K562 (cell line): ENCODE data around the gene AKAP6. TPM values are rescaled to one million over a fixed set of nuclear protein-coding genes. Genes with fewer than 3 reads are reported as not detected.

ENCODE experiments used
- ATAC-seq: fragments of 200-7000 bp; cut with Tn5 transposase; 3 replicates; pipeline ENCODE4 v1.9.1; 2020; ENCODE audit warnings: moderate library complexity
- BruUV-seq: library from RNA; stranded (reverse); fragments of 400-500 nt; replicated peaks from 2 replicates; lab custom pipeline; 2021; lab: Mats Ljungman, UMichigan
- CTCF ChIA-PET: fragments of 300-600 bp; formaldehyde crosslinking; extraction: SDS; loops from one replicate; lab custom pipeline; 2021; ENCODE audit warnings: low intra/inter-chr PET ratio; lab: Yijun Ruan, JAX
- POLR2A ChIA-PET: fragments of 300-600, 350-650 bp; sonication (Branson Sonifier 250); formaldehyde crosslinking; extraction: SDS; loops from one replicate; lab custom pipeline; 2021; ENCODE audit warnings: antibody characterized with exemption, inconsistent platforms; lab: Yijun Ruan, JAX
- DNase-seq, 4 experiments: peaks; one replicate each; pipeline versions ENCODE4 v3.0.0 to v3.0.0-alpha.2; 2011 to 2018; ENCODE audit warnings: low spot score in 3 of 4, mixed read lengths in 3 of 4; ENCODE audit errors: extremely low read depth in 1 of 4
- FAIRE-seq: peaks from 2 replicates; lab custom pipeline; 2011; peaks lifted over from hg19 to GRCh38; lab: Jason Lieb, UNC
- H2AFZ ChIP-seq: 2 replicates; pipeline ENCODE4 v1.6.0; 2011; ENCODE audit warnings: low read depth, low read length, control low read depth, inconsistent platforms
- H3K27ac ChIP-seq: fragments of 200-600 bp; 3 replicates; pipeline ENCODE4 v1.8.0; 2011; ENCODE audit warnings: low read depth, mild to moderate bottlenecking, control low read depth, inconsistent platforms, low read length, moderate library complexity, mixed read lengths; ENCODE audit errors: extremely low read depth
- H3K27me3 ChIP-seq, 2 experiments: fragments of 300-600 bp in 1 of 2; 2 replicates in 1 of 2; 3 replicates in 1 of 2; pipeline versions ENCODE4 v1.6.0 to v1.8.0; 2011; ENCODE audit warnings: inconsistent platforms in 2 of 2, low read length in 2 of 2, mild to moderate bottlenecking in 1 of 2, mixed read lengths in 1 of 2, moderate library complexity in 1 of 2; ENCODE audit not compliant: control insufficient read depth in 2 of 2, insufficient read depth in 2 of 2
- H3K36me3 ChIP-seq: fragments of 300-600 bp; 3 replicates; pipeline ENCODE4 v1.8.0; 2011; ENCODE audit warnings: mild to moderate bottlenecking, low read length, inconsistent platforms; ENCODE audit not compliant: control insufficient read depth, insufficient read depth
- H3K4me1 ChIP-seq, 2 experiments: fragments of 200-600 bp in 1 of 2; replicated peaks in 1 of 2; 2 replicates in 1 of 2; 3 replicates in 1 of 2; pipeline versions ENCODE4 v1.5.1 to v1.8.0; 2011; ENCODE audit warnings: inconsistent platforms in 2 of 2, low read length in 2 of 2, mild to moderate bottlenecking in 1 of 2, mixed read lengths in 1 of 2, moderate library complexity in 1 of 2; ENCODE audit not compliant: control insufficient read depth in 2 of 2, insufficient read depth in 2 of 2
- H3K4me2 ChIP-seq: 2 replicates; pipeline ENCODE4 v1.6.1; 2011; ENCODE audit warnings: low read length, control low read depth, inconsistent platforms, mixed read lengths; ENCODE audit not compliant: insufficient read depth
- H3K4me3 ChIP-seq: fragments of 200-600 bp; sonication (generic), shearing (Covaris generic); 2 replicates; pipeline ENCODE4 v1.5.1; 2016; ENCODE audit warnings: control low read depth, inconsistent platforms
- H3K79me2 ChIP-seq: fragments of 200-600 bp; 3 replicates; pipeline ENCODE4 v1.8.0; 2011; ENCODE audit warnings: low read length, inconsistent platforms; ENCODE audit not compliant: control insufficient read depth, insufficient read depth
- H3K9ac ChIP-seq, 2 experiments: 2 replicates each; pipeline versions ENCODE4 v1.6.0 to v1.6.1; 2011; ENCODE audit warnings: low read depth in 2 of 2, low read length in 2 of 2, control low read depth in 1 of 2, inconsistent platforms in 1 of 2, mild to moderate bottlenecking in 1 of 2, mixed read lengths in 1 of 2; ENCODE audit not compliant: insufficient read depth in 1 of 2
- H3K9me1 ChIP-seq: one replicate; pipeline ENCODE4 v1.6.0; 2011; ENCODE audit warnings: inconsistent platforms, mild to moderate bottlenecking, low read length, moderate library complexity; ENCODE audit not compliant: control insufficient read depth, insufficient read depth
- H3K9me3 ChIP-seq: replicated peaks from 2 replicates; pipeline ENCODE4 v1.5.1; 2011; ENCODE audit warnings: low read depth, low read length, inconsistent platforms; ENCODE audit not compliant: control insufficient read depth, insufficient read depth
- H4K20me1 ChIP-seq: replicated peaks from 2 replicates; pipeline ENCODE4 v1.6.1; 2011; ENCODE audit warnings: low read length, inconsistent platforms, mixed read lengths; ENCODE audit not compliant: control insufficient read depth, insufficient read depth
- DNMT1 ChIP-seq: fragments of 450-650 bp; IDR thresholded peaks from 2 replicates; pipeline ENCODE4 v1.6.1; 2016; ENCODE audit warnings: antibody characterized with exemption, mild to moderate bottlenecking
- E2F3 ChIP-seq: fragments of 250-450 bp; sonication (Bioruptor Pico); IDR thresholded peaks from 2 replicates; pipeline ENCODE4 v1.4.0; 2020; ENCODE audit warnings: mild to moderate bottlenecking
- ESRRA ChIP-seq: fragments of 450-650 bp; IDR thresholded peaks from 2 replicates; pipeline ENCODE4 v1.6.1; 2014; ENCODE audit warnings: low read depth, mild to moderate bottlenecking, moderate library complexity, borderline replicate concordance
- ETS1 ChIP-seq: conservative IDR thresholded peaks from 2 replicates; pipeline ENCODE4 v1.6.1; 2011; ENCODE audit warnings: low read depth, mild to moderate bottlenecking, low read length; ENCODE audit not compliant: control insufficient read depth
- FOXK1 ChIP-seq: sonication (generic); formaldehyde crosslinking; IDR thresholded peaks from 2 replicates; pipeline ENCODE4 v1.8.0; 2022; ENCODE audit warnings: missing genetic modification reagents, mild to moderate bottlenecking, borderline replicate concordance
- MAFG ChIP-seq: fragments of 450-650 bp; conservative IDR thresholded peaks from 2 replicates; pipeline ENCODE4 v1.6.1; 2016; ENCODE audit warnings: missing genetic modification characterization, missing compliant biosample characterization
- MED1 ChIP-seq: sonication (generic); formaldehyde crosslinking; IDR thresholded peaks from 2 replicates; pipeline ENCODE4 v1.8.1; 2023; ENCODE audit warnings: missing genetic modification reagents, borderline replicate concordance
- NFXL1 ChIP-seq: fragments of 450-650 bp; formaldehyde crosslinking; IDR thresholded peaks from 2 replicates; pipeline ENCODE4 v1.4.0; 2021; ENCODE audit warnings: mild to moderate bottlenecking
- TRIM28 ChIP-seq: fragments of 450-650 bp; IDR thresholded peaks from 2 replicates; pipeline ENCODE4 v1.6.1; 2017
- ZBTB26 ChIP-seq: fragments of 450-650 bp; formaldehyde crosslinking; IDR thresholded peaks from 2 replicates; pipeline ENCODE4 v1.4.0; 2022; ENCODE audit warnings: missing genetic modification characterization
- ZFX ChIP-seq: sonication (generic); formaldehyde crosslinking; IDR thresholded peaks from 2 replicates; pipeline ENCODE4 v1.8.0; 2022; ENCODE audit warnings: mild to moderate bottlenecking, missing genetic modification reagents, moderate library complexity
- ZNF212 ChIP-seq: fragments of 450-650 bp; formaldehyde crosslinking; IDR thresholded peaks from 2 replicates; pipeline ENCODE4 v1.4.0; 2020; ENCODE audit warnings: mild to moderate bottlenecking
- ZNF224 ChIP-seq: sonication (generic); formaldehyde crosslinking; IDR thresholded peaks from 2 replicates; pipeline ENCODE4 v1.8.0; 2022; ENCODE audit warnings: mild to moderate bottlenecking, missing genetic modification reagents
- ZNF561 ChIP-seq: fragments of 450-650 bp; formaldehyde crosslinking; conservative IDR thresholded peaks from 2 replicates; pipeline ENCODE4 v1.4.0; 2020; ENCODE audit warnings: mild to moderate bottlenecking, moderate library complexity
- WGBS: fragments of 100-300 bp; shearing (Covaris generic); methylation state at CpG from one replicate; pipeline ENCODE4 v1.1.6; 2016; ENCODE audit warnings: low coverage, mixed read lengths; ENCODE audit not compliant: insufficient coverage; ENCODE audit errors: missing lambda C conversion rate; 5-methylcytosine and 5-hydroxymethylcytosine counted together
- in situ Hi-C: fragments of 300-500 bp; cut with MboI; formaldehyde crosslinking; loops from 4 replicates; pipeline ENCODE4 v1.15.0; 2018; ENCODE audit warnings: inconsistent platforms, mixed read lengths
- intact Hi-C: fragments of 100-400 bp; cut with micrococcal nuclease; formaldehyde crosslinking; loops from 2 replicates; pipeline ENCODE4 v1.14.2; 2022
- polyA plus RNA-seq, 8 experiments: library from polyadenylated mRNA; depleted of rRNA in 4 of 8; stranded (reverse) in 5 of 8; unstranded in 3 of 8; fragments of >200 nt; fragmentation: Nextera tagmentation in 2 of 8; fragmentation: Illumina TruSeq in 1 of 8; extraction: Ambion mirVana in 2 of 8; extraction: Trizol in 1 of 8; gene quantifications; 2 replicates each; pipeline versions ENCODE4 v1.2.1 to v1.2.3, GENCODE V29; 2011 to 2014; ENCODE audit warnings: inconsistent platforms in 1 of 8, missing spikeins in 1 of 8
- total RNA-seq, 7 experiments: library from RNA; depleted of rRNA in 6 of 7; stranded (reverse); fragments of >200 nt in 6 of 7; fragmentation: Illumina TruSeq in 2 of 7; extraction: Trizol in 2 of 7; gene quantifications; 2 replicates each; pipeline versions ENCODE4 v1.2.1 to v1.2.3, GENCODE V29; 2011 to 2021; ENCODE audit warnings: low replicate concordance in 1 of 7
- TF ChIP-seq, protein P1 (sequence below): fragments of 450-650 bp; IDR thresholded peaks from 2 replicates; pipeline ENCODE4 v1.6.1; 2017; ENCODE audit warnings: antibody characterized with exemption

AKAP6 gene
- total and polyA plus RNA-seq, 9 of the 15 experiments (the other 6 are each of a cell fraction or from before 2014, with no cell fraction given) = 0.03 to 1.7 (median 0.48) TPM

DNA sequence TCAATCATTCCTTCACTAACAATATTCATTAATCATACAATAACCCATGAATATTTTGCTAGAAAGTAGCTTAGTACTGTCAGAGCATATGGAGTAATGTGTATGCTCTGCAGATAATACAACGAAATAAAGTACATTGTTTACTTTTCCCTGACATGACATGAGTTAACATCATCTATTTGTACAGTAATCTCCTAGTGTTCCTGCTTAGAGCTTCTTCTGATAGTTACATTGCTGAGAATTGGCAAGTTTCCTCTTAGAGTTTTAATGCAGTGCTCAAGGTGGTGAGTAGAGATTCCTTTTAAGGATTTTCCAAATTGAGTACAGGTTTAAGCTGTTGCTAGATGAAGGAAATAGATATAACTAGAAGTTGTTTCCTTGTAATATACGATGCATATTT, 445.1 kb downstream of the AKAP6 start:
- Histone ChIP-seq H3K4me3 (no peak overlapping the region), H4K20me1 (no peaks in the 10 kb centered on the region), H3K27me3 (no peaks in the 10 kb centered on the region), H2AFZ (no peak overlapping the region), H3K4me2 (no peak overlapping the region), H3K27ac (no peak overlapping the region), H3K9ac (no peak overlapping the region), H3K36me3 (no peaks in the 10 kb centered on the region), H3K4me1 (no peaks in the 10 kb centered on the region), H3K79me2 (no peaks in the 10 kb centered on the region), H3K9me3 (no peaks in the 10 kb centered on the region), H3K9me1 (no peaks in the 10 kb centered on the region)
- ChIA-PET POLR2A (no interaction called here), CTCF (no interaction called here)
- intact Hi-C loops = no loop called here
- WGBS = 0% methylated on average over 2 of the region's 2 CpGs
- in situ Hi-C loops = no loop called here
- no peak for ATAC-seq
- no TSS peak for BruUV-seq
- TF ChIP-seq ESRRA (no peak), DNMT1 (no peak), ETS1 (no peak), ZFX (no peak)
- no peak for DNase-seq
- FAIRE-seq = no peak

DNA sequence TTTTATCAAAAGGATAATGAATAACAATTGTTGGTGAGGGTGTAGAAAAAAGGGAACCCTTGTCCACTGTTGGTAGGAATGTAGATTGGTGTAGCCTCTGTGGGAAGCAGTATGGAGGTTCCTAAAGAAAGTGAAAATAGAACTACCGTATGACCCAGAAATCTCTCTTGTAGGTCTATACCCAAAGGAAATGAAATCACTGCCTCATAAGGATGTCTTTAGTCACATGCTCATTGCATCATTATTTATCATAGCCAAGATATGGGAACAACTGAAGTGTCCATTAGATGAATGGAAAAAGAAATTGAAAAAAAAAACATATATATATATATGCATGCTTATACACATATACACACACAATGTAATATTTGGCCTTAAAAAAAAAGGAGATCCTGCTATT, 450.7 kb downstream of the AKAP6 start:
- DNase-seq (no peak), FAIRE-seq (no peak), ATAC-seq (no peak)
- TF ChIP-seq MAFG (tag) (no peak), FOXK1 (CRISPR knock-in tag) (no peak), ZBTB26 (CRISPR knock-in tag) (no peak), MED1 (CRISPR knock-in tag) (no peak), ZNF561 (CRISPR knock-in tag) (no peak), NFXL1 (CRISPR knock-in tag) (no peak), ZNF212 (CRISPR knock-in tag) (no peak), ZNF224 (CRISPR knock-in tag) (no peak), E2F3 (CRISPR knock-in tag) (no peak), TRIM28 (no peak)
- TF ChIP-seq, protein P1, sequence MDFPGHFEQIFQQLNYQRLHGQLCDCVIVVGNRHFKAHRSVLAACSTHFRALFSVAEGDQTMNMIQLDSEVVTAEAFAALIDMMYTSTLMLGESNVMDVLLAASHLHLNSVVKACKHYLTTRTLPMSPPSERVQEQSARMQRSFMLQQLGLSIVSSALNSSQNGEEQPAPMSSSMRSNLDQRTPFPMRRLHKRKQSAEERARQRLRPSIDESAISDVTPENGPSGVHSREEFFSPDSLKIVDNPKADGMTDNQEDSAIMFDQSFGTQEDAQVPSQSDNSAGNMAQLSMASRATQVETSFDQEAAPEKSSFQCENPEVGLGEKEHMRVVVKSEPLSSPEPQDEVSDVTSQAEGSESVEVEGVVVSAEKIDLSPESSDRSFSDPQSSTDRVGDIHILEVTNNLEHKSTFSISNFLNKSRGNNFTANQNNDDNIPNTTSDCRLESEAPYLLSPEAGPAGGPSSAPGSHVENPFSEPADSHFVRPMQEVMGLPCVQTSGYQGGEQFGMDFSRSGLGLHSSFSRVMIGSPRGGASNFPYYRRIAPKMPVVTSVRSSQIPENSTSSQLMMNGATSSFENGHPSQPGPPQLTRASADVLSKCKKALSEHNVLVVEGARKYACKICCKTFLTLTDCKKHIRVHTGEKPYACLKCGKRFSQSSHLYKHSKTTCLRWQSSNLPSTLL = no peak
- Histone ChIP-seq H3K9me3 (no peaks in the 10 kb centered on the region), H3K4me1 (no peaks in the 10 kb centered on the region), H3K9me1 (no peaks in the 10 kb centered on the region), H2AFZ (no peak overlapping the region), H3K4me2 (no peak overlapping the region), H3K27me3 (no peaks in the 10 kb centered on the region), H3K27ac (no peak overlapping the region), H3K79me2 (no peaks in the 10 kb centered on the region), H4K20me1 (no peaks in the 10 kb centered on the region), H3K36me3 (no peaks in the 10 kb centered on the region), H3K9ac (no peak overlapping the region), H3K4me3 (no peak overlapping the region)
- WGBS = 0% methylated on average over 1 of the region's 1 CpG
- intact Hi-C loops (no loop called here), in situ Hi-C loops (no loop called here)
- POLR2A ChIA-PET = no interaction called here
- no TSS peak for BruUV-seq
- CTCF ChIA-PET = no interaction called here
